ENCODE measurements around the gene PLXNB2.
A peak's percentile ranks its signal among the peaks of the same experiment; 100 is the strongest.

PLXNB2 gene

GRCh38 chr22:50250555-50251476 lies 56.6 kb downstream of the PLXNB2 start, which contains the start of gene HDAC10 (continued):
- no peak for TF ChIP-seq ZNF394 (tag by site-specific recombination; IDR thresholded peaks at IDR 0.05; ENCODE audit: borderline replicate concordance)
- no peak for TF ChIP-seq ZNF548 (tag by site-specific recombination; IDR thresholded peaks at IDR 0.05)
- peak; percentile 69; the same call in 1 of the 2 replicates for TF ChIP-seq ZNF501 (tag by site-specific recombination; IDR thresholded peaks at IDR 0.05)
- peak; percentile 38; the same call in 1 of the 2 replicates for TF ChIP-seq ZNF398 (tag by site-specific recombination; IDR thresholded peaks at IDR 0.05)
- TF ChIP-seq ZXDB (tag by site-specific recombination; IDR thresholded peaks at IDR 0.05): peak; percentile 32; the same call in 1 of the 2 replicates
- TF ChIP-seq ZNF148 (tag by site-specific recombination; IDR thresholded peaks at IDR 0.05; ENCODE audit: borderline replicate concordance): no peak
- TF ChIP-seq ZNF843 (tag by site-specific recombination; IDR thresholded peaks at IDR 0.05): 0 out of 2 replicates have a peak, but pooled peaks have one; percentile 17
- TF ChIP-seq TSHZ1 (tag by site-specific recombination; IDR thresholded peaks at IDR 0.05; ENCODE audit: borderline replicate concordance): no peak
- no peak for TF ChIP-seq ZFP69B (tag by site-specific recombination; IDR thresholded peaks at IDR 0.05)
- no peak for TF ChIP-seq ZSCAN5A (tag by site-specific recombination; IDR thresholded peaks at IDR 0.05)
- no peak for TF ChIP-seq ZNF560 (tag by site-specific recombination; IDR thresholded peaks at IDR 0.05; ENCODE audit: borderline replicate concordance)
- TF ChIP-seq ZNF837 (tag by site-specific recombination; IDR thresholded peaks at IDR 0.05): peak; percentile 36; the same call in 1 of the 2 replicates
- no peak for TF ChIP-seq ZNF549 (tag by site-specific recombination; IDR thresholded peaks at IDR 0.05)
- no peak for TF ChIP-seq YY2 (tag by site-specific recombination; IDR thresholded peaks at IDR 0.05)
- TF ChIP-seq ZBTB7A (tag by site-specific recombination; IDR thresholded peaks at IDR 0.05; ENCODE audit: low read depth): no peak
- TF ChIP-seq SP2 (tag by site-specific recombination; IDR thresholded peaks at IDR 0.05): peak; percentile 80
- peak; percentile 90 for TF ChIP-seq ZBTB8A (tag by site-specific recombination; IDR thresholded peaks at IDR 0.05)
- no peak for TF ChIP-seq ZNF274 (IDR thresholded peaks at IDR 0.05; ENCODE audit: low read length)
- TF ChIP-seq ZNF274 (tag by site-specific recombination; IDR thresholded peaks at IDR 0.05; ENCODE audit: borderline replicate concordance): no peak
- TF ChIP-seq OSR2 (tag by site-specific recombination; IDR thresholded peaks at IDR 0.05): peak; percentile 24; the same call in 1 of the 2 replicates
- no peak for TF ChIP-seq ZNF112 (tag by site-specific recombination; IDR thresholded peaks at IDR 0.05)
- no peak for TF ChIP-seq BCL6B (tag by site-specific recombination; IDR thresholded peaks at IDR 0.05)
- TF ChIP-seq ZBTB1 (tag by site-specific recombination; IDR thresholded peaks at IDR 0.05): no peak
- TF ChIP-seq ZNF184 (tag by site-specific recombination; IDR thresholded peaks at IDR 0.05): no peak
- TF ChIP-seq HOXC10 (CRISPR knock-in tag; IDR thresholded peaks at IDR 0.05): no peak
- TF ChIP-seq KLF16 (tag by site-specific recombination; IDR thresholded peaks at IDR 0.05): peak; percentile 23; the same call in 1 of the 2 replicates
- TF ChIP-seq ZNF404 (tag by site-specific recombination; IDR thresholded peaks at IDR 0.05): no peak

Measured in HEK293 (cell line).